ENCODE measurements around the gene POLG2.

GRCh38 chr17:64466019-64466735 lies 30.7 kb downstream of the POLG2 start:
- no peak for TF ChIP-seq CTCF (IDR thresholded peaks at IDR 0.05)
- TF ChIP-seq POLR2A (IDR thresholded peaks at IDR 0.05): no peak
